HG02852 (cell line): ENCODE measurements around the gene MACROH2A1.

ENCODE experiments used
- ATAC-seq: cut with Tn5 transposase; IDR thresholded peaks from one replicate; pipeline ENCODE4 v1.9.1; 2021; ENCODE audit warnings: mild to moderate bottlenecking, moderate library complexity; ENCODE audit not compliant: unreplicated experiment

Gene MACROH2A1

GRCh38 chr5:135335031-135335828 is 63.8 kb downstream of the MACROH2A1 start:
- no peak for ATAC-seq

- ATAC-seq, result no peak
Measured at GRCh38 chr5:135333732-135334515, 65.1 kb downstream of the MACROH2A1 start.

GRCh38 chr5:135332519-135333150 is 66.4 kb downstream of the MACROH2A1 start:
- no peak for ATAC-seq

- ATAC-seq, result no peak
Measured at GRCh38 chr5:135331612-135332011, 67.4 kb downstream of the MACROH2A1 start.

- no peak for ATAC-seq
Measured at GRCh38 chr5:135330798-135331096, 68.3 kb downstream of the MACROH2A1 start.

GRCh38 chr5:135329913-135330797 is 68.9 kb downstream of the MACROH2A1 start:
- no peak for ATAC-seq

GRCh38 chr5:135329066-135329912 is 69.7 kb downstream of the MACROH2A1 start:
- ATAC-seq, result no peak

GRCh38 chr5:135328128-135328687 is 70.8 kb downstream of the MACROH2A1 start:
- ATAC-seq, result no peak

- no peak for ATAC-seq
Measured at GRCh38 chr5:135327429-135328127, 71.5 kb downstream of the MACROH2A1 start.

GRCh38 chr5:135326296-135327254 is 72.5 kb downstream of the MACROH2A1 start:
- ATAC-seq, result no peak

GRCh38 chr5:135324897-135325650 is 74.0 kb downstream of the MACROH2A1 start:
- no peak for ATAC-seq

- no peak for ATAC-seq
Measured at GRCh38 chr5:135324160-135324559, 74.9 kb downstream of the MACROH2A1 start.

- no peak for ATAC-seq
Measured at GRCh38 chr5:135323701-135324132, 75.3 kb downstream of the MACROH2A1 start.

GRCh38 chr5:135323227-135323626 is 75.8 kb downstream of the MACROH2A1 start:
- no peak for ATAC-seq

- no peak for ATAC-seq
Measured at GRCh38 chr5:135322744-135323143, 76.3 kb downstream of the MACROH2A1 start.

- no peak for ATAC-seq
Measured at GRCh38 chr5:135322271-135322670, 76.8 kb downstream of the MACROH2A1 start.
